CD4-positive, alpha-beta T cell (primary cell): ENCODE data around the gene PKNOX1. TPM values are rescaled to one million over a fixed set of nuclear protein-coding genes. Genes with fewer than 3 reads are reported as not detected.

Experiments
- ATAC-seq: fragments of 200-7000 bp; cut with Tn5 transposase; one replicate; pipeline ENCODE4 v1.10.0; 2022; ENCODE audit warnings: mild to moderate bottlenecking; ENCODE audit not compliant: poor library complexity
- CTCF ChIA-PET: fragments of 350-600 bp; sonication (Branson Sonifier 250); formaldehyde crosslinking; loops from one replicate; lab custom pipeline; 2021; ENCODE audit warnings: antibody characterized with exemption, inconsistent platforms; lab: Charles Lee
- POLR2A ChIA-PET: fragments of 350-600 bp; sonication (Branson Sonifier 250); formaldehyde crosslinking; loops from one replicate; lab custom pipeline; 2021; ENCODE audit warnings: antibody characterized with exemption, inconsistent platforms; lab: Charles Lee
- DNase-seq, 14 experiments: peaks; one replicate each; pipeline ENCODE4 v3.0.0-alpha.2; 2013 to 2020; ENCODE audit warnings: mixed read lengths in 2 of 14
- H3K27ac ChIP-seq, 2 donors: one replicate each; pipeline versions ENCODE4 v1.5.1 to v1.7.0; 2013; ENCODE audit warnings: low read length in 2 of 2, low read depth in 1 of 2, mild to moderate bottlenecking in 1 of 2
- H3K27me3 ChIP-seq, 2 experiments: 1 replicate in 1 of 2; 2 replicates in 1 of 2; pipeline versions ENCODE4 v1.6.1 to v1.7.0; 2013; ENCODE audit warnings: low read length in 2 of 2, control low read depth in 1 of 2, mild to moderate bottlenecking in 1 of 2, moderate library complexity in 1 of 2; ENCODE audit not compliant: insufficient read depth in 2 of 2, control insufficient read depth in 1 of 2
- H3K36me3 ChIP-seq: one replicate; pipeline ENCODE4 v1.6.1; 2013; ENCODE audit warnings: low read length, control low read depth; ENCODE audit not compliant: insufficient read depth
- H3K4me1 ChIP-seq: one replicate; pipeline ENCODE4 v1.6.1; 2013; ENCODE audit warnings: low read length, control low read depth; ENCODE audit not compliant: insufficient read depth
- H3K4me3 ChIP-seq: one replicate; pipeline ENCODE4 v1.5.1; 2013; ENCODE audit warnings: mild to moderate bottlenecking, low read length, moderate library complexity
- H3K9me3 ChIP-seq, 2 experiments: 1 replicate in 1 of 2; 2 replicates in 1 of 2; pipeline versions ENCODE4 v1.6.1 to v1.7.0; 2013; ENCODE audit warnings: low read length in 2 of 2, mild to moderate bottlenecking in 2 of 2, control low read depth in 1 of 2, moderate library complexity in 1 of 2; ENCODE audit not compliant: control insufficient read depth in 1 of 2, insufficient read depth in 1 of 2
- H3K27ac Mint-ChIP-seq: one replicate; pipeline ENCODE4 v1.8.0; 2020; ENCODE audit warnings: mixed read lengths
- H3K27me3 Mint-ChIP-seq: one replicate; pipeline ENCODE4 v1.8.0; 2021; ENCODE audit warnings: mixed read lengths
- H3K36me3 Mint-ChIP-seq: one replicate; pipeline ENCODE4 v1.8.0; 2021; ENCODE audit warnings: low read depth, mixed read lengths
- H3K4me1 Mint-ChIP-seq: one replicate; pipeline ENCODE4 v1.8.0; 2021; ENCODE audit warnings: low read depth, mixed read lengths
- H3K4me3 Mint-ChIP-seq: one replicate; pipeline ENCODE4 v1.8.0; 2020; ENCODE audit warnings: mild to moderate bottlenecking, mixed read lengths
- H3K9me3 Mint-ChIP-seq: one replicate; pipeline ENCODE4 v1.8.0; 2020; ENCODE audit warnings: mixed read lengths
- CTCF ChIP-seq: fragments of 200-600 bp; IDR thresholded peaks from one replicate; pipeline ENCODE4 v1.8.0; 2022; ENCODE audit warnings: antibody characterized with exemption, mild to moderate bottlenecking
- intact Hi-C, 2 experiments: fragments of 100-400 bp; cut with DNase I in 1 of 2; cut with micrococcal nuclease in 1 of 2; formaldehyde crosslinking; loops; one replicate each; pipeline versions ENCODE4 v1.15.1 to v1.9.0; 2023 to 2025; cut with DNase I, micrococcal nuclease
- total RNA-seq, 174 experiments: library from RNA in 2 of 174; stranded (reverse) in 2 of 174; gene quantifications; one replicate each; pipeline ENCODE4 v1.2.3 and lab custom pipeline; 2021 to 2026

The PKNOX1 gene
- total RNA-seq, 2 experiments from 2014 or later = 10.3 TPM

GRCh38 chr21:43020771-43021170 is 46.4 kb downstream of the PKNOX1 start:
- ChIA-PET POLR2A (no interaction called here), CTCF (no interaction called here)
- Mint-ChIP-seq H3K27me3 (no peaks in the 10 kb centered on the region), H3K4me3 (no peak overlapping the region), H3K36me3 (peaks cover 86% of the 10 kb centered on the region), H3K4me1 (no peaks in the 10 kb centered on the region), H3K9me3 (no peaks in the 10 kb centered on the region), H3K27ac (no peak overlapping the region)
- Histone ChIP-seq H3K36me3 (peaks cover 80% of the 10 kb centered on the region), H3K27me3 (no peaks in the 10 kb centered on the region), H3K27ac (no peak overlapping the region), H3K4me3 (no peak overlapping the region), H3K9me3 (no peaks in the 10 kb centered on the region), H3K4me1 (no peaks in the 10 kb centered on the region)
- ATAC-seq = no peak
- no peak for TF ChIP-seq CTCF
- no peak for DNase-seq
- intact Hi-C loops = no loop called here

GRCh38 chr21:43021191-43021590 is 46.8 kb downstream of the PKNOX1 start:
- ATAC-seq (no peak), DNase-seq (no peak)
- Histone ChIP-seq H3K4me3 (no peak overlapping the region), H3K27ac (no peak overlapping the region), H3K9me3 (no peaks in the 10 kb centered on the region), H3K27me3 (no peaks in the 10 kb centered on the region), H3K4me1 (no peaks in the 10 kb centered on the region), H3K36me3 (peaks cover 78% of the 10 kb centered on the region)
- no peaks in the 10 kb centered on the region for H3K9me3 Mint-ChIP-seq
- no peak overlapping the region for H3K4me3 Mint-ChIP-seq
- no peak for TF ChIP-seq CTCF
- H3K4me1 Mint-ChIP-seq = no peaks in the 10 kb centered on the region
- CTCF ChIA-PET = no interaction called here
- intact Hi-C loops = no loop called here
- H3K36me3 Mint-ChIP-seq = peaks cover 84% of the 10 kb centered on the region
- no peaks in the 10 kb centered on the region for H3K27me3 Mint-ChIP-seq
- POLR2A ChIA-PET = no interaction called here
- no peak overlapping the region for H3K27ac Mint-ChIP-seq

GRCh38 chr21:43021756-43022600 is 47.6 kb downstream of the PKNOX1 start:
- CTCF ChIA-PET = no interaction called here
- no peak for ATAC-seq
- H3K27me3 Mint-ChIP-seq = no peaks in the 10 kb centered on the region
- no peak overlapping the region for H3K27ac Mint-ChIP-seq
- Histone ChIP-seq H3K4me1 (no peaks in the 10 kb centered on the region), H3K36me3 (peaks cover 72% of the 10 kb centered on the region), H3K27ac (no peak overlapping the region), H3K27me3 (no peaks in the 10 kb centered on the region), H3K4me3 (no peak overlapping the region), H3K9me3 (no peaks in the 10 kb centered on the region)
- intact Hi-C loops = no loop called here
- no peak overlapping the region for H3K4me3 Mint-ChIP-seq
- H3K4me1 Mint-ChIP-seq = no peaks in the 10 kb centered on the region
- no peak for TF ChIP-seq CTCF
- POLR2A ChIA-PET = no interaction called here
- no peak for DNase-seq
- no peaks in the 10 kb centered on the region for H3K9me3 Mint-ChIP-seq
- peaks cover 84% of the 10 kb centered on the region for H3K36me3 Mint-ChIP-seq
